GM10847 (cell line): ENCODE data around the gene TRAPPC4.

Experiments
- POLR2A ChIP-seq: IDR thresholded peaks from 2 replicates; pipeline ENCODE4 v1.6.1; 2011; ENCODE audit not compliant: insufficient read length; ENCODE audit errors: extremely low read depth

The TRAPPC4 gene, protein sequence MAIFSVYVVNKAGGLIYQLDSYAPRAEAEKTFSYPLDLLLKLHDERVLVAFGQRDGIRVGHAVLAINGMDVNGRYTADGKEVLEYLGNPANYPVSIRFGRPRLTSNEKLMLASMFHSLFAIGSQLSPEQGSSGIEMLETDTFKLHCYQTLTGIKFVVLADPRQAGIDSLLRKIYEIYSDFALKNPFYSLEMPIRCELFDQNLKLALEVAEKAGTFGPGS

DNA sequence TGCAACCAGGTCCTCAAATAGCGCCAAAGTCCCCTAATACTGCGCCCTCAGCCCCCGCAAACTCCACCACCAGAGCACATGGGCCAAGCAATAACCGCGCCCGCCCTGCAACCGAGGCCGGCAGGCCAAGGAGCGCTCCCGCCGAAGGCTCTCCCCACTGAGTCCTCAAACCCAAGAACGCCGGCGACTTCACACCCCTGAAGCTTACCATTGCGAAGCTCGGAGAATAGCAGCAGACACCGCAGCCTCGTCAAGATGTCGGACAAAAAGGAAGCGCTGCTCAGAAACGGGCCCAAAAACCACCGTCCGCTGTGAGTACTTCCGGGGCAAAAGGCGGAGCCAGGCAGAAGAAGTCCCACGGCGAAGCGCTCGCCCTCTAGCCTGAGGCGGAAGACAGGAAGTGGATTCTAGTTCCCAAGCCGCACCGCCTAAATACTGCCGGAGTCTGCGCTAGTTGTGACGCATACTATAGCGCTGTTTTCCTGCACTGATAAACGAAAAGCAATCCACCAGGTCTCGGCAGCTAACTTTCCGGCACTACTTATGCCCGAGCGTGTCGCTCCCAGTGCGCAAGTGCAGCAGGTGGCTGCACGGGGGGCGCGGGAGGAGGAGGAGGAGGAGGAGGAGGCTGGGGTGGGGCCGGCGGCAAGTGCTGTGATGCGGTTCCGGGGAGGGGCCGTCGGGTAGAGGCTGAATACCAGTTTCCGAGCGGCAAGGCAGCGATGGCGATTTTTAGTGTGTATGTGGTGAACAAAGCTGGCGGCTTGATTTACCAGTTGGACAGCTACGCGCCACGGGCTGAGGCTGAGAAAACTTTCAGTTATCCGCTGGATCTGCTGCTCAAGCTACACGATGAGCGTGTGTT, at the start of gene TRAPPC4, which contains the start of gene RPS25:
Gene TRAPPC4 (plus strand): TSS at position 693 of the 865 bp plus-strand sequence. CDS start 30 bp downstream, at position 723.
Gene RPS25 (minus strand): TSS at position 270 of the 865 bp plus-strand sequence. CDS start 59 bp downstream, at position 211.
- TF ChIP-seq POLR2A, result peak; percentile 86

DNA sequence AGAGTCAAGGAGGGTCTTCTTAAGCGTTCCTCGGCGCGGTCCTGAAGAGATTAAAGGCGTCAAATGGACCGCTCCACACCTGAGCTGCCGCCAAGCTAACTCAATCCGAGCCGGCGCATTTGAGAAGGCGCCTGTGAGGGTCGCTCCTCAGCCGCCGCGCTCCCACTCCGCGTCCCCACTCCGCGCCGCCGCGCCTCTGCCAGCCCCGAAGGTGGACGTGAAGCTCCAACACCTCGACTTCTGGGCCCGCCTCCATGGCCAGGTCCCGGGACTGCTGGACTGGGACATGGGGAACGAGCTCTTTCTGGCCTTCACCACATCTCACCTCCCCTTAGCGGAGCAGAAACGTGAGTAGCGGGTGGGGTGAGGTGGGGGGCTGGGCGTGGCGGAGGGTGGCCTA, 46.9 kb upstream of the TRAPPC4 start, which contains the start of gene FOXR1:
Gene FOXR1 (plus strand): TSS at position 116 of the 400 bp plus-strand sequence. CDS start 171 bp downstream, at position 287.
- no peak for TF ChIP-seq POLR2A

DNA sequence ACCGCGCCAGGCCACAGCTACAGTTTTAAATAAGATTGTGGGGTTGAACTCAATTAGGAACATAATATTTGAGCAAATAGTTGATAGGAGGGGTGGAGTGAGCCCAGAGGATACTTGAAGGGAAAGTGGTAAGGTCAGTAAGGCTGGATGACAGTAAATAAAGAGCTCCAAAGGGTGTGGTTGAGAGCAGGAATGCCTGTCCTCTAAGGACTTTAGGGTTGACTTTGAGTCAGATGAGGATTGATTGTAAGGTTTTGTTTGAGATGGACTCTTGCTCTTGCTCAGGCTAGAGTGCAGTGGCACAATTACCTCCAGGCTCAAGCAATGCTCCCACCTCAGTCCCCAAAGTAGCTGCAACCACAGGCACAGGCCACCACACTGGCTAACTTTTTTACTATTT, 44.6 kb upstream of the TRAPPC4 start:
- TF ChIP-seq POLR2A, result no peak

DNA sequence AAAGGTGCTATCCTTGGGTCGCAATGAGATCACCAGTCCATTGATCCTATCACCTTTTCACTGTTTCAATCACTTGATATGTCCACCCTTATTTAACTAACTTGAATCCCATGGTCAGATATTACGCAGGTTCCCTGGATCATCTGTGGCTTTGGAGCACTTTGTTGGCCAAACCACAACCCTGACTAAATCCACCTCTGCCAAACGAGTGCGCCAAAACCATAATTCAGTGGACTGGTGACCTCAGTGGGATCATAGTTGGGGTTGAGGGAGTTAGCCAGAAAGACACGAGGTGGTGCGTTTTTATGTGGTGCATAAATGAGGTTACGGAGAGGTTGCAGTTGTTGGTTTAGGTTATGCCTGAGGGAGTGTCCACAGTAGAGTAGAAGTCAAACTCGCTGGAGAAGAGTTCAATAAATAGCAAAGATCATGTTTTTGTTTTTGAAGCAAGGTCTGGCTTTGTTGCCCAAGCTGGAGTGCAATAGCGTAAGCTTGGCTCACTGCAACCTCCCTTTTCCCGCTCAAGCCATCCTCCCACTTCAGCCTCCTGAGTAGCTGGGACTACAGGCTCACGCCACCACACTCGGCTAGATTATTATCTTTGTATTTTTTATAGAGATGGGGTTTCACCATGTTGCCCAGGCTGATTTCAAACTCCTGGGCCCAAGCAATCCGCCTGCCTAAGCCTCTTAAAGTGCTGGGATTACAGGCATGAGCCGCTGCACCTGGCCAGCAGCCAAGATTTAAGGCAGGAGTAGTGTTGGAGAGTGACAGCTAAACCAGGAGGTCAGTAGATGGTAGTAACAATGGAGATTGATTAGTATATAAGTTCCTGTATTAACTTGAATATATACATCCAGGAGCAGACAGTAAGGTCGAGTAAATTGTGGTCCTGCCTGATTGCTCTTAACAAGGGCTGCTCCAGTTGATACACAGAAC, 42.5 kb upstream of the TRAPPC4 start:
- TF ChIP-seq POLR2A, result no peak

DNA sequence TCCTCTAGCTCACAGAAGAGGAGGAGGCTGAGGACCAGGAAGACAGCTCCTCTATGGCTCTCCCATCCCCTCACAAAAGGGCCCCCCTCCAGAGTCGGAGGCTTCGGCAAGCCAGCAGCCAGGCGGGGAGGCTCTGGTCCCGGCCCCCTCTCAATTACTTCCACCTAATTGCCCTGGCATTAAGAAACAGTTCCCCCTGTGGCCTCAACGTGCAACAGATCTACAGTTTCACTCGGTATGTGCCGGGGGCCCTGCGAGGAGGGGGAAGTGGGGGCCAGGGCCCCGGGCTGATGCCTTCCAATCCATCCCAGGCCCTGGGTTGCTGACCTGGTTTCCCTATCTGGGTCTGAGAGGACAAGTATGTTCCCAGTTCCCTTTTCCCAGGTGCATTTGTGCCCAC, 39.1 kb upstream of the TRAPPC4 start:
- no peak for TF ChIP-seq POLR2A

DNA sequence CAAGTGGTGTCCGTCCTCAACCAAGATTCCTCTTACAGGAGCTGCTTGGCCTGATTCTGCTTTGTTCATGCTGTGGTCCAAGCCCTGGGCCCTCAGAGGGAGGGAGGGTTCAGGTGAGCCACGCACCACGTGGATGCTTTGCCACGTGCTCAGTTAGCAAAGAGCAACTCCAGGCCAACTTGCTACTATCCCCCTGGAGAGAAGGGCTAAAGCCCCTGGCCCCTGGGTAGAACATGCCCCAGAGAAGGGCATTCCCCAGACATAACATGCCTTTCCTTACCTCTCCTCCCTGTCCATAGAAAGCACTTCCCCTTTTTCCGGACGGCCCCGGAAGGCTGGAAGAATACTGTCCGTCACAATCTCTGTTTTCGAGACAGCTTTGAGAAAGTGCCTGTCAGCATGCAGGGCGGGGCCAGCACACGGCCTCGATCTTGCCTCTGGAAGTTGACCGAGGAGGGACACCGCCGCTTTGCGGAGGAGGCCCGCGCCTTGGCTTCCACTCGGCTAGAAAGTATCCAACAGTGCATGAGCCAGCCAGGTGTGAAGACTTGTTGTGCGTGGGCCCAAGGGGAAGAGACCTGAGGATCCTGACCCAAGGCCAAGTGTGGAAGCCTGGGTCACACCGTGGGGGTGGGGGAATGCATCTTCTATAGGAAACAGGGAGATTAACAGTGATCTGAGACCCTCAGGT, 38.2 kb upstream of the TRAPPC4 start:
- no peak for TF ChIP-seq POLR2A

DNA sequence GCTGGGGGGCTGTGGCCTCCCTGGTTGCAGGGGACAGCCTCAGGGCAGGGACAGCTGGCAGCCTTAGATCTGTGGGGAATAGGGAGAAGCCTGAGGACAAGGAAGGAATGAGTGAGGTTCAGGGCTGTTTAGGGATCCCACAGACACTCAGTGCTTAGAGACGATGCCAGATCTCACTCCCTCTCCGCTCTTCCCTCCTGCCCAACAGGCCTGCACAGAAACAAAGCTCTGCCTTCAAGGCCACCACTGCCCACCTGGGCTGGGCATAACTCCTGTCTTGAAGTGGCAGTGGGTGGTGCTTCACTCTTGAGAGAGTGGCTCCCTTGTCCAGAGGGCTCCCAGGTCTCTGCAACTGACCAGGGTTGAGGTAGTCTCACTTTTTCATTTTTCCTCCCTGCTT, 33.7 kb upstream of the TRAPPC4 start:
- no peak for TF ChIP-seq POLR2A

DNA sequence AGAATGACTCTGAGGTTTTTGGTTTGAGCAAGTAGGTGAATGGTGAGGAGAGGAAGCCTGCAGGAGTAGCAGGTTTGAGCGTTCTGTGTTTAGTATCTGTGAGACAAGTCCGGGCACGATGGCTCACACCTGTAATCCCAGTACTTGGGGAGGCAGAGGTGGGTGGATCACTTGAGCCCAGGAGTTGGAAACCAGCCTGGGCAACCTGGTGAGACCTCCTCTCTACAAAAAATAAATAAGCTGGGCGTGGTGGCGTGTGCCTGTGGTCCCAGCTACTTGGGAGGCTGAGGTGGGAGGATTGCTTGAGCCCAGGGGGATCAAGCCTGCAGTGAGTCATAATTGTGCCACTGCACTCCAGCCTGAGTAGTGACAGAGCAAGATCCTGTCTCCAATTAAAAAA, 30.3 kb upstream of the TRAPPC4 start:
- TF ChIP-seq POLR2A, result no peak

DNA sequence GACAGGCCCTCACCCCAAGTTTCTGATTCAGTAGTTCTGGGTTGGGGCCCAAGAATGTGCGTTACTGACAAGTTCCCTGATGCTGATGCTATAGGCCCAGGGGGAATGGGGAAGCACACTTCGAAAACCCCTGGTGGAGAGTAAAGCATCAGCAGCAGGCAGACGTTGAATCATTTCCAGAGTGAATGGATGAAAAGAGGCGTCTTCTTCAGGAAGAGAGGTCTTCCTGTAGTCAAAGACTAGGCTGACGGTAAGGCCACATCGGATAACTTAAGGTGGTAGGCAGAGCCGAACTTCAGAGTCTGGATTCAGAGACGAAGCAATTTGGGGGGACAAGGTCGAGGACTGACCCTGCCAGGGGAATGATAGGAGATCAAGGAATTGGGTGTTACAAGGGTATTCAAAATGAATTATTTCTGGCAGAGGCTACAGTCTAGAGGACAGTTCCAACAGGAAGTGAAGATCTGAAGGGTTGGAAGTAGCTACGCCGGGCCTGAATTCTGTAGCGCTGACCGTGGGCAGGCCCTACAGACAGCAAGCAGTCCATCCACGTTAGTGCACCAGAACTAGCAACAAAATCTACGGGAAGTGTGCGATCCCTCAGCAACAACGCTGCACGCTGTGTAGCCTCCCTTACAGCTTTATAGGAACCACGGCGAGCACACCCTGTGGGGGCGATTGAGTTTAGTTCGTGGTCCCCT, 21.5 kb upstream of the TRAPPC4 start:
- TF ChIP-seq POLR2A, result no peak

DNA sequence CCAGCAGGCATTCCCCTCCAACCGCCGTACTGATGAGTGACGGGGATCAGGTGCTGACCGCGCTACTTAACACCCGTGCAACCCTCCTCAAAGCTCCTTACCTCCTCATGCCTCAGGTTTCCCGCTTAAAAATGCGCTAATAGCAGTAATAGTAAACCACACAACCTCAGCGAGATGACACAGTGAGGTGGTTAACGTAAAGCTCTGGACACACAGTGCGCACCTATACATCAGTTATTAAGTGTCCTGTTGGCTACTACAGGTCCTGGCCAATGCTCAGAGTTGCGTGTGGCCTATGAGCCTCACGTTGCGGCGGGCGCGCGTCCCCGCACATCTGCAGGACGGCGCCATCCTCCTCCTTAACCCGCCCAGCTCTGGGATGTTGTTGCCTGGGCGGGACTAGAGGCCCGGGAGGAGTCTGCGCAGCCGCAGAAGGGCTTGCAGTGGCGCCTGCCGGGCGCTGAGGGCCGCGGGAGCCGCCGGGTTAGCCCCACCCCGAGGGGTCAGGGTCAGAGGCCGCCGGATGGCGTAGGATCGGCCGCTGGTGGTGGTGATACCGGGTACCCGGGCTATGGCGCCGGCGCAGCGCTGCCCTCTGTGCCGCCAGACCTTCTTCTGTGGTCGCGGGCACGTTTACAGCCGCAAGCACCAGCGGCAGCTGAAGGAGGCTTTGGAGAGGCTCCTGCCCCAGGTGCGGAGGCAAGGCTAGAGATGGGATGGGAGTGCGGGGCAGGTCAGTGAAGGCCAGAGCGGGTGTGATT, 20.8 kb upstream of the TRAPPC4 start, which contains the start of gene CENATAC:
Gene CENATAC (plus strand): TSS at position 512 of the 761 bp plus-strand sequence. CDS start 60 bp downstream, at position 572.
- peak; percentile 93 for TF ChIP-seq POLR2A

DNA sequence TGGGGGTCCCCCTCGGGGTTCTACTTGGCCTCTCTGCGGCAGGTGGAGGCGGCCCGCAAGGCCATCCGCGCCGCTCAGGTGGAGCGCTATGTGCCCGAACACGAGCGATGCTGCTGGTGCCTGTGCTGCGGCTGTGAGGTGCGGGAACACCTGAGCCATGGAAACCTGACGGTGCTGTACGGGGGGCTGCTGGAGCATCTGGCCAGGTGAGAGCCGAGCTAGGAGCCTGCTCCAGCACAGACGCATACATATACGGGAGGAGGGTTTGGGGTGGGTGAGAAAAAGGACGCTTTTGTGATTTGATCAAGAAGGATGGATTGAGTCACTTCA, 20.2 kb upstream of the TRAPPC4 start:
- no peak for TF ChIP-seq POLR2A

DNA sequence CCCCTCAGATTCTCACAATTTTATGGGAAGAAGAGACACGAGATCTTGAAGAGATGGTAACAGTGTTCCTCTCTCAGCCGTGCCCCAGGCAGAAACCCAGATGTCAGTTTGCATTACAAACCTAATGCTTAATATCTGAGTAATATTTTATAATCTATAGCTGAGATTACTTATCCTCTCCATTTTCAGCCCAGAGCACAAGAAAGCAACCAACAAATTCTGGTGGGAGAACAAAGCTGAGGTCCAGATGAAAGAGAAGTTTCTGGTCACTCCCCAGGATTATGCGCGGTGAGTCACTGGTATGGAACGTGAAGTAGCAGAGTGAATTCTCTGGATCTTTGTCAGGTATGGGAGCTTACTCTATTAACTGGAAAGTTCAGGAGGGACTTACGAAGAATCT, 19.7 kb upstream of the TRAPPC4 start:
- no peak for TF ChIP-seq POLR2A

DNA sequence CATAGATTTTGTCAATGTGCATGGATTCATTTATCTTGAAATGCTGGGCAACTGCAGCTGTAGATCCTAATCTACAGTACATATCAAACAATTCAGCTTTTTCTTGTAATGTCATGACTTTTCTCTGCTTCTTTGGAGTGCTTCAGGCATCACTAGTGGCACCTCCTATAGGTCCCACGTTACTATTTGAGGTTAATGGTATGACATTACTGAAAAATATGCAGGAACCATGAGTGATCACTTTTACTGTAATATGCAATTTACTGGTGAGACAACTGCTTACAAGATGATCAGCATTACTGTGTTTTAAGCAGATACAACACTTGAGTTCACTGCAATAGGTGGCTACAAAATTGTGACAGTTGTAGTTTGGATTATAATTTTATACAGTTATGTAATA, 17.7 kb upstream of the TRAPPC4 start:
- no peak for TF ChIP-seq POLR2A
